HuH-7 (cell line): ENCODE measurements around the gene OBSCN.

Experiments
- DNase-seq: peaks from one replicate; pipeline ENCODE4 v3.0.0; 2011; ENCODE audit warnings: low spot score

OBSCN gene

GRCh38 chr1:228368801-228369607 is 161.2 kb downstream of the OBSCN start:
- no peak for DNase-seq

- DNase-seq: no peak
These were observed 162.0 kb downstream of the OBSCN start for GRCh38 chr1:228369608-228370438.

- no peak for DNase-seq
These were observed 162.6 kb downstream of the OBSCN start for GRCh38 chr1:228370439-228370940.

GRCh38 chr1:228370941-228371740 is 163.3 kb downstream of the OBSCN start:
- DNase-seq: no peak

- no peak for DNase-seq
These were observed 163.9 kb downstream of the OBSCN start for GRCh38 chr1:228371741-228372182.

- no peak for DNase-seq
These were observed 164.5 kb downstream of the OBSCN start for GRCh38 chr1:228372183-228373003.

GRCh38 chr1:228373004-228373680 is 165.3 kb downstream of the OBSCN start:
- no peak for DNase-seq

- DNase-seq: no peak
These were observed 166.1 kb downstream of the OBSCN start for GRCh38 chr1:228373681-228374571.

GRCh38 chr1:228374711-228375577 is 167.1 kb downstream of the OBSCN start:
- no peak for DNase-seq

- DNase-seq: no peak
These were observed 167.9 kb downstream of the OBSCN start for GRCh38 chr1:228375578-228376261.

GRCh38 chr1:228376262-228376628 is 168.4 kb downstream of the OBSCN start:
- no peak for DNase-seq

GRCh38 chr1:228376651-228377631 is 169.1 kb downstream of the OBSCN start:
- no peak for DNase-seq

- DNase-seq: no peak
These were observed 169.8 kb downstream of the OBSCN start for GRCh38 chr1:228377664-228378089.

GRCh38 chr1:228378090-228378872 is 170.4 kb downstream of the OBSCN start:
- peak; percentile 95 for DNase-seq

GRCh38 chr1:228378873-228379460 is 171.1 kb downstream of the OBSCN start:
- no peak for DNase-seq

- DNase-seq: no peak
These were observed 171.8 kb downstream of the OBSCN start for GRCh38 chr1:228379666-228380065.
